GM11168 (cell line): ENCODE data around the gene HES2.
"Not testable (repeated sequence)": the region's sequence is repeated elsewhere in the genome, so short reads cannot be mapped to it uniquely, and the experiment has no call there.

Experiments used
- in situ Hi-C: fragments of 300-500 bp; cut with MboI; formaldehyde crosslinking; loops from one replicate; pipeline ENCODE4 v1.12.0; 2022; ENCODE audit warnings: low sequenced_read_pairs; ENCODE audit not compliant: unreplicated experiment

The HES2 gene

GRCh38 chr1:6419397-6419803, 319 bp downstream of the HES2 start:
- in situ Hi-C loops, result no loop called here

- in situ Hi-C loops, result no loop called here
These were observed 887 bp downstream of the HES2 start for GRCh38 chr1:6418668-6419396.

- in situ Hi-C loops, result no loop called here
These were observed 1.6 kb downstream of the HES2 start for GRCh38 chr1:6417961-6418667.

- in situ Hi-C loops, result no loop called here
These were observed 2.8 kb downstream of the HES2 start for GRCh38 chr1:6416906-6417305.

- in situ Hi-C loops, result no loop called here
These were observed 3.4 kb downstream of the HES2 start for GRCh38 chr1:6416295-6416656.

GRCh38 chr1:6414881-6415626, 4.7 kb downstream of the HES2 start:
- in situ Hi-C loops, result no loop called here

- in situ Hi-C loops, result no loop called here
These were observed 5.3 kb downstream of the HES2 start for GRCh38 chr1:6414443-6414844.

GRCh38 chr1:6412896-6413295, 6.8 kb downstream of the HES2 start:
- in situ Hi-C loops, result no loop called here

GRCh38 chr1:6410248-6410893, 9.3 kb downstream of the HES2 start:
- in situ Hi-C loops, result no loop called here

- in situ Hi-C loops, result loop anchor here (5.0 kb wide), 1 partner anchor 157 kb away; no protein-coding TSS in a partner anchor
These were observed 10.0 kb downstream of the HES2 start for GRCh38 chr1:6409733-6410132.

GRCh38 chr1:6409053-6409452, 10.7 kb downstream of the HES2 start:
- in situ Hi-C loops, result loop anchor here (5.0 kb wide), 1 partner anchor 157 kb away; no protein-coding TSS in a partner anchor

- in situ Hi-C loops, result loop anchor here (5.0 kb wide), 1 partner anchor 156 kb away; no protein-coding TSS in a partner anchor
These were observed 11.7 kb downstream of the HES2 start for GRCh38 chr1:6408023-6408422.

- in situ Hi-C loops, result loop anchor here (5.0 kb wide), 1 partner anchor 39 kb away; no protein-coding TSS in a partner anchor
These were observed 18.0 kb downstream of the HES2 start for GRCh38 chr1:6401673-6402072.

GRCh38 chr1:6399294-6399693, 20.4 kb downstream of the HES2 start:
- in situ Hi-C loops, result no loop called here

- in situ Hi-C loops, result no loop called here
These were observed 21.8 kb downstream of the HES2 start for GRCh38 chr1:6397844-6398441.

- in situ Hi-C loops, result no loop called here
These were observed 22.7 kb downstream of the HES2 start for GRCh38 chr1:6396998-6397397.

GRCh38 chr1:6395781-6396244, 23.9 kb downstream of the HES2 start:
- in situ Hi-C loops, result not testable (repeated sequence)

- in situ Hi-C loops, result not testable (repeated sequence)
These were observed 24.6 kb downstream of the HES2 start for GRCh38 chr1:6395130-6395529.

GRCh38 chr1:6393400-6394187, 26.1 kb downstream of the HES2 start, which contains the start of gene ACOT7:
Gene ACOT7, minus strand, starts transcription at chr1:6393767. Its CDS starts 368 bp downstream, at chr1:6393399.
- in situ Hi-C loops, result no loop called here
